ENCODE results near the gene GSK3B.

DNA sequence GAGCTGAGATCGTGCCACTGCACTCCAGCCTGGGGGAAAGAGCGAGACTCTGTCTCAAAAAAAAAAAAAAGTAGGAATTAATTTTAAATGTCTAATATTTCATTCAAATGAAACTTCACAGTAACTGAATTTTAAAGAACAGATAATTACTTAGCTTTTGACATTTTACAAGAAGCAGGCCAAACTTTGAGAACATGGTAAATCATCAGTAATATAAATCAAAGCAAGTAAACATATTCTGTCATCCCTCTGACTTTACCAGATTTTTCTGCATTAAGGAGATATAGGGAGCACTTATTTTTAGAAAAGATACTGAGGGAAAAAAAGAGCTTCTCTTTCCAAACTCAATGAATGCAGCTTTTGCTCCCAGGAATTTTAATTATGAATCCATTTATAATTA lies 275.3 kb downstream of the GSK3B start:
- no peak for TF ChIP-seq CTCF (IDR thresholded peaks at IDR 0.05)
- TF ChIP-seq EZH2phosphoT487 (IDR thresholded peaks at IDR 0.05) = no peak
- no peak for TF ChIP-seq EZH2 (IDR thresholded peaks at IDR 0.05)

Measured in neural progenitor cell (in vitro differentiated cells).